Omental fat pad (tissue), 4 donors: ENCODE measurements around the gene KRTAP10-2. TPM values are rescaled to one million over a fixed set of nuclear protein-coding genes. Genes with fewer than 3 reads are reported as not detected.
"Not testable (repeated sequence)": the region's sequence is repeated elsewhere in the genome, so short reads cannot be mapped to it uniquely, and the experiment has no call there.

Source experiments
- ATAC-seq: fragments of 150-250 bp; one replicate; pipeline ENCODE4 v1.9.1; 2016; ENCODE audit warnings: mild to moderate bottlenecking, moderate library complexity; ENCODE audit not compliant: low FRiP score
- DNase-seq: peaks from one replicate; pipeline ENCODE4 v3.0.0-alpha.2; 2019; ENCODE audit warnings: low spot score
- CTCF ChIP-seq, 3 donors: fragments of 450-650 bp; IDR thresholded peaks; one replicate each; pipeline ENCODE4 v1.5.1; 2016 to 2017; ENCODE audit warnings: antibody characterized with exemption in 3 of 3, mild to moderate bottlenecking in 3 of 3, moderate library complexity in 2 of 3
- total RNA-seq, 4 donors: library from RNA; depleted of rRNA; stranded (reverse); fragments of >200 nt; gene quantifications; one replicate each; pipeline ENCODE4 v1.1.0, GENCODE V29; 2016

Gene KRTAP10-2
- total RNA-seq, 4 donors from 2014 or later: not detected

- ATAC-seq (no peak), DNase-seq (no peak)
- no peak for TF ChIP-seq CTCF (IDR thresholded peaks at IDR 0.05)
These were observed 43.2 kb upstream of the KRTAP10-2 start for GRCh38 chr21:44594406-44594916.

- ATAC-seq: no peak
- no peak for TF ChIP-seq CTCF (IDR thresholded peaks at IDR 0.05)
These were observed 42.5 kb upstream of the KRTAP10-2 start for GRCh38 chr21:44593598-44594405.

GRCh38 chr21:44592446-44593311 is 41.4 kb upstream of the KRTAP10-2 start, which contains the start of gene KRTAP10-6:
KRTAP10-6 (minus strand) TSS chr21:44592505; CDS start chr21:44592484, 21 bp downstream.
- DNase-seq: no peak
- TF ChIP-seq CTCF (IDR thresholded peaks at IDR 0.05): no peak
- no peak for ATAC-seq

More at GRCh38 chr21:44593598-44594405, 42.5 kb upstream of the KRTAP10-2 start:
- DNase-seq: no peak

GRCh38 chr21:44591801-44592130 is 40.5 kb upstream of the KRTAP10-2 start:
- DNase-seq, ATAC-seq: not testable (repeated sequence)

GRCh38 chr21:44590897-44591800 is 39.8 kb upstream of the KRTAP10-2 start:
- not testable (repeated sequence) for DNase-seq, ATAC-seq

GRCh38 chr21:44590311-44590721 is 39.0 kb upstream of the KRTAP10-2 start:
- DNase-seq (no peak), ATAC-seq (no peak)
- no peak for TF ChIP-seq CTCF (IDR thresholded peaks at IDR 0.05)

- no peak for ATAC-seq
- DNase-seq: no peak
These were observed 38.4 kb upstream of the KRTAP10-2 start for GRCh38 chr21:44589586-44590305.

More at GRCh38 chr21:44589586-44590305, 38.4 kb upstream of the KRTAP10-2 start:
- no peak for TF ChIP-seq CTCF (IDR thresholded peaks at IDR 0.05)
